PC-3 (cell line): ENCODE data around the gene DGUOK. TPM values are rescaled to one million over a fixed set of nuclear protein-coding genes. Genes with fewer than 3 reads are reported as not detected.

ENCODE experiments used
- ATAC-seq: fragments of 200-7000 bp; cut with Tn5 transposase; 2 replicates; pipeline ENCODE4 v1.9.1; 2020; ENCODE audit warnings: mild to moderate bottlenecking, moderate library complexity
- BruUV-seq: library from RNA; stranded (reverse); fragments of 400-500 nt; replicated peaks from 2 replicates; lab custom pipeline; 2021; lab: Mats Ljungman, UMichigan
- CTCF ChIA-PET: fragments of 300-600 bp; sonication (Branson Sonifier 250); formaldehyde crosslinking; loops from one replicate; lab custom pipeline; 2022; ENCODE audit warnings: antibody characterized with exemption; lab: Charles Lee
- POLR2A ChIA-PET: fragments of 300-600 bp; sonication (Branson Sonifier 250); formaldehyde crosslinking; loops from one replicate; lab custom pipeline; 2022; ENCODE audit warnings: antibody characterized with exemption; ENCODE audit not compliant: unreplicated experiment; lab: Charles Lee
- DNase-seq: peaks from one replicate; pipeline ENCODE4 v3.0.0-alpha.2; 2015
- H2AFZ ChIP-seq: fragments of 300-600 bp; sonication (generic); 2 replicates; pipeline ENCODE4 v1.6.0; 2016; ENCODE audit warnings: antibody characterized with exemption, low read length
- H3F3A ChIP-seq: fragments of 300-600 bp; sonication (generic); one replicate; pipeline ENCODE4 v1.6.0; 2017; ENCODE audit warnings: antibody characterized with exemption, low read length, control low read depth, mild to moderate bottlenecking; ENCODE audit not compliant: unreplicated experiment
- H3K27ac ChIP-seq: fragments of 300-600 bp; sonication (generic); 2 replicates; pipeline ENCODE4 v1.5.1; 2016; ENCODE audit warnings: mild to moderate bottlenecking, low read length
- H3K27me3 ChIP-seq: fragments of 300-600 bp; sonication (generic); 2 replicates; pipeline ENCODE4 v1.6.1; 2016; ENCODE audit warnings: low read length, mixed read lengths
- H3K36me3 ChIP-seq: fragments of 300-600 bp; sonication (generic); 2 replicates; pipeline ENCODE4 v1.6.1; 2016; ENCODE audit warnings: low read depth, mixed run types, low read length, mixed read lengths
- H3K4me1 ChIP-seq: fragments of 300-600 bp; sonication (generic); 2 replicates; pipeline ENCODE4 v1.5.1; 2016; ENCODE audit warnings: low read length; ENCODE audit not compliant: insufficient read depth
- H3K4me2 ChIP-seq: fragments of 300-600 bp; sonication (generic); 2 replicates; pipeline ENCODE4 v1.6.0; 2016; ENCODE audit warnings: low read length
- H3K4me3 ChIP-seq: fragments of 300-600 bp; sonication (generic); 2 replicates; pipeline ENCODE4 v1.5.1; 2016; ENCODE audit warnings: mild to moderate bottlenecking, low read length, mixed read lengths
- H3K79me2 ChIP-seq: fragments of 300-600 bp; sonication (generic); 2 replicates; pipeline ENCODE4 v1.6.1; 2017; ENCODE audit warnings: low read length, mixed read lengths
- H3K9ac ChIP-seq: fragments of 300-600 bp; sonication (generic); 2 replicates; pipeline ENCODE4 v1.6.0; 2016; ENCODE audit warnings: mild to moderate bottlenecking, low read length
- H3K9me2 ChIP-seq: fragments of 300-600 bp; sonication (generic); replicated peaks from 2 replicates; pipeline ENCODE4 v1.6.1; 2016; ENCODE audit warnings: mixed run types, low read length, mixed read lengths
- H3K9me3 ChIP-seq: fragments of 300-600 bp; sonication (generic); 2 replicates; pipeline ENCODE4 v1.6.1; 2016; ENCODE audit warnings: low read length, mixed read lengths
- H4K20me1 ChIP-seq: fragments of 300-600 bp; sonication (generic); 2 replicates; pipeline ENCODE4 v1.6.1; 2016; ENCODE audit warnings: low read length, mixed read lengths
- CTCF ChIP-seq: fragments of 300-600 bp; sonication (generic); conservative IDR thresholded peaks from 2 replicates; pipeline ENCODE4 v1.5.1; 2017; ENCODE audit warnings: antibody characterized with exemption, low read depth, mild to moderate bottlenecking, low read length
- EZH2 ChIP-seq: fragments of 300-600 bp; sonication (generic); IDR thresholded peaks from one replicate; pipeline ENCODE4 v1.6.1; 2017; ENCODE audit warnings: antibody characterized with exemption, mild to moderate bottlenecking, low read length; ENCODE audit not compliant: unreplicated experiment
- EZH2phosphoT487 ChIP-seq: fragments of 300-600 bp; sonication (generic); IDR thresholded peaks from 2 replicates; pipeline ENCODE4 v1.6.1; 2018; ENCODE audit warnings: mild to moderate bottlenecking, antibody characterized with exemption, low read length, borderline replicate concordance
- intact Hi-C: fragments of 100-400 bp; cut with micrococcal nuclease; formaldehyde crosslinking; loops from 2 replicates; pipeline ENCODE4 v1.9.0; 2023
- total RNA-seq: library from RNA; depleted of rRNA; stranded (reverse); fragments of >200 nt; gene quantifications from 2 replicates; pipeline ENCODE4 v1.2.3, GENCODE V29; 2014

Gene DGUOK
- total RNA-seq, 1 experiment from 2014 or later, result 61.3 TPM

- DNase-seq (no peak), ATAC-seq (no peak)
- Histone ChIP-seq H3K79me2 (no peaks in the 10 kb centered on the region), H3K9me3 (no peaks in the 10 kb centered on the region), H3K9me2 (no peaks in the 10 kb centered on the region), H3F3A (no peaks in the 10 kb centered on the region), H3K4me2 (no peak overlapping the region), H4K20me1 (no peaks in the 10 kb centered on the region), H3K4me1 (no peaks in the 10 kb centered on the region), H3K36me3 (no peaks in the 10 kb centered on the region; the same call in 1 of the 2 replicates), H3K27me3 (no peaks in the 10 kb centered on the region), H3K27ac (no peak overlapping the region), H2AFZ (no peak overlapping the region), H3K4me3 (no peak overlapping the region), H3K9ac (no peak overlapping the region)
- ChIA-PET POLR2A (no interaction called here), CTCF (interaction anchor here (0.6 kb wide), 1 partner anchor 240 kb away, joined by 3 read pairs; no protein-coding TSS in a partner anchor)
- TF ChIP-seq CTCF (no peak), EZH2phosphoT487 (no peak), EZH2 (no peak)
- no TSS peak for BruUV-seq
- intact Hi-C loops, result no loop called here
Observed at GRCh38 chr2:73908689-73909652, 17.7 kb upstream of the DGUOK start.

- H3K27ac ChIP-seq, result no peak overlapping the region
- DNase-seq, result no peak
- ChIA-PET POLR2A (no interaction called here), CTCF (no interaction called here)
- BruUV-seq, result no TSS peak
- H3K9me2 ChIP-seq, result no peaks in the 10 kb centered on the region
- H3K9ac ChIP-seq, result no peak overlapping the region
- H3K4me1 ChIP-seq, result no peaks in the 10 kb centered on the region
- no peaks in the 10 kb centered on the region for H3K9me3 ChIP-seq
- no peaks in the 10 kb centered on the region for H3F3A ChIP-seq
- intact Hi-C loops, result no loop called here
- H3K27me3 ChIP-seq, result no peaks in the 10 kb centered on the region
- no peak overlapping the region for H3K4me3 ChIP-seq
- no peak for ATAC-seq
- no peaks in the 10 kb centered on the region for H4K20me1 ChIP-seq
- TF ChIP-seq EZH2phosphoT487 (no peak), EZH2 (no peak), CTCF (no peak)
- no peak overlapping the region for H2AFZ ChIP-seq
- H3K79me2 ChIP-seq, result no peaks in the 10 kb centered on the region
- H3K36me3 ChIP-seq, result no peaks in the 10 kb centered on the region; the same call in 1 of the 2 replicates
- no peak overlapping the region for H3K4me2 ChIP-seq
Observed at GRCh38 chr2:73910873-73911547, 15.7 kb upstream of the DGUOK start.
